ACHN (cell line): ENCODE measurements around the gene RFX3.

Source experiments
- DNase-seq: peaks from one replicate; pipeline ENCODE4 v3.0.0-alpha.2; 2015
- in situ Hi-C: cut with HindIII; loops from 2 replicates; pipeline ENCODE4 v1.10.0; 2017; ENCODE audit warnings: low sequenced_read_pairs, low pct_ligation_motif_present, low pct_unique_long_range_greater_than_20kb

Gene RFX3

GRCh38 chr9:3525836-3526164 lies at the start of gene RFX3:
RFX3 (minus strand) TSS chr9:3526001; CDS start chr9:3395588, 130,413 bp downstream.
- in situ Hi-C loops = no loop called here

DNA sequence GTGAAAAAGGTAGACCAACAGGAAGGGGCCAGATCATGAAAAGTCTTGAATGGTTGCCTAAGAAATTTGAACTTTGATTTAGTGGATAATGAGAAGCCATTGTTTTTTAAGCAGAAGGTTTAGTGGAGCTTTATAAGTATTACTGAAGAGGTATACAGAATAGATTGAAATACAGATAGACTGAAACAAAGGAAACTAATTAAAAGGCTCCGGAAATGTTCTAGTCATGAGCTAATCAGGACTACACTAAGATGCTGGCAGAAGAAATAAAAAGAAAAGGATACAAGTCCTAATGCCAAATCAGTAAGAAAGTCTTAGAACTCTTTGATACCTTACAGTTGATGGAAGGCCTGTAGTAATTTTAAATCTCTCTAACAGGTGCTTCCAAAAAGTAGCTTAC lies 45.7 kb upstream of the RFX3 start:
- in situ Hi-C loops = no loop called here
- no peak for DNase-seq

More at GRCh38 chr9:3525836-3526164, at the start of gene RFX3:
- peak; percentile 90 for DNase-seq

GRCh38 chr9:3569529-3569928 lies 43.7 kb upstream of the RFX3 start:
- in situ Hi-C loops = no loop called here
- DNase-seq = no peak

DNA sequence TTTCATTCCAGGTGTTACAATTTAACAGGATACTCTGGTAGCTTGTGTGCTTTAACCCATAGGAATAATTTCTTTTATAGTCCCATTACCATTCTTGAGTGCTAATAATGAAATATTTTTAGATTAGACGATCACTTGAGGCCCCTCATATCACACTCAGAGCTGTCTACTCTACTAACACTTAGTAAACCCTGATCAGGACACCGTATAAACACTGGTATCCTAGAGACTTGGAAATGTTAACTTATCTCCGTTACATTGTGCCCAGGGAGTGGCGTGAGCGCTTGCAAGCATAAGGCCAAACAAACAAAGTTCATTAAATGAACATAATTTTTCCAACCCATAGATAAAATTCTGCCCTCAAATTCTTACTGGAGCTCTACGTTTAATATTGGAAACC lies 42.2 kb upstream of the RFX3 start:
- in situ Hi-C loops = no loop called here
- DNase-seq = no peak

DNA sequence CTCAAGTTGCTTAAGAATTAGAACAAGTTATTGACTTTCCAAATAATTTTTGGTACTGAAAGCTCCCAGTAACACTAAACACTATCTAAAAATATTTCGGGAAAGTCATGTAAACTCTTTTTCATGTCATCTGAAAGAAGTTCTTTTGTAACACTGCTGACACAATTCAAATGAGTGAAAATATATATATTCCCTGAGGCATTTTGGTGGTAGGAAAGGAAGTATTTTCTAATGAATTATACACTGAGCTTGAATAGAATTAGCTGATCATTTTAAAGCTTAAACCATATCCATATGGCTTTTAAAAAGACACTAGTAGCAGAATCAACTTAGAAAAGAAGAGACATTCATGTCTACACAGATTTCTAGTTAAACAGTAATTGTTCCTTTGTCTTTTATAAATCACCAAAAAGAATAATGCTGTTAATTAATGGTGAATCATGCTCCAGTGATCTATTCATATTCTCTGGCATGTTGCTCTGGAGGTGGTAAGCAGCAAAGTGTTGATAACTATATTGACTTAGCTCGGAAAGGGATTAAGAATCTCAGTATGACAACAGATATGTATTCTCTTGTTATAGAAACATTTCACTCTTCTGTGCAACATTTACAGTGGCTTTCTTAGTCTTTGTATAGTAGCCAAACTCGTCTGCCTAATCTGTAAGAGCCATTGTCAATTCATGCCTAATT lies 27.4 kb upstream of the RFX3 start:
- no peak for DNase-seq
- in situ Hi-C loops = no loop called here

GRCh38 chr9:3549225-3549624 lies 23.4 kb upstream of the RFX3 start:
- in situ Hi-C loops = no loop called here
- DNase-seq = no peak

- no peak for DNase-seq
- in situ Hi-C loops = no loop called here
Observed at GRCh38 chr9:3548648-3549047, 22.8 kb upstream of the RFX3 start.

DNA sequence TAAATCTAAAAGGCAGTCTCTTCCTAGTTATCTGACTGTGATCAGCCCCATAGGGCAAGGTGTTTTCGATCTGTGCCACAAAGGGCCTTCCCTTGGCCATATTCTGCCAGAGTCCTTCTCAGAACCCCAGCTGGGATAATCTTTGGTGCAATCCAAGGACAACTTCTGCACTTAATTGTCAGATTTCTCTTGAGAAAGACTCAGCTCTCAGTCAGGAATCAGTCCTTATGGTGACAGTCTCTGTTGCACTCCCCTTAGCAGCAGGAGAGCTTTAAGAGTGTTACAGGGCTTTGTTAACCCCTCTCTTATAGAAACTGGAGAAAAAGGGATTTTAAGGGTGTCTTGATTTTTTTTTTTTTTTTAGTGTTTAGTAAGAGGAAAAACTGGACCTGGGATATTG lies 15.4 kb upstream of the RFX3 start:
- DNase-seq = no peak
- in situ Hi-C loops = no loop called here

DNA sequence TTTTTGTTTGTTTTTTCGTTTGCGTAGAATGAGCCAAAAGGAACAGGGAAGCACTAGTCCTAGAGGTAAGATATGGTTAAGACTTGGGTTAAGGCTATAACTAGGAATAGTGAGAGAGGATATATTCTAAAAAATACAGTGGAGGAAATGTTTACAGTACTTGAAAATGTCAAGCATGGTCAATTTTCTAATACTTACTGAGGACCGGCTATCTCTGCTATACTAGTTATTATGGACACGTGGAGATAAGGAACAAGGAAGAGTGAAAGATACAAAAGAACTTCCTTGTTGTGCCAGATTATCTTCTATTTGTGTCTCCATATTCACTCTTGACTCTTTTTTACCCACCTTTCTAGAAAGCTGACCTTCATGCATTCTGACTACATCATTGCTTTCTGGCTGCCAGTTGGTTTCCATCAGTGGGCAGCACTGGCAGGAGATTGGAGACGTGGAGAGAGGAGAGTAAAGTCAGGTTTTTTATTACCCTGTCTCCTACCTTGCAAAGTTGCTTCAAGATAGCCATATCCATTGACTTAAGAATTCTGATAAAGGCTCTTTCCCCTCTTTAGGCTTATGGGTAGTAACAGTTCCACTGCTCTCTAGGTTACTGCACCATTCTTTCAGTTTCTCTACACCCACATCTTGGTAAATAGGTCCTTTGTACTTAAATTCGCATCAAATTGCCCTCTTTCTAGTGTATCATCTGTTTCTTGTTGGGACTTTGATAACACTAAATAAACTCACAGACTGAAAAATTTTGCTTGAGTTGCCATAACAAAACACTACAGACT lies 9.0 kb upstream of the RFX3 start:
- in situ Hi-C loops = no loop called here
- no peak for DNase-seq

DNA sequence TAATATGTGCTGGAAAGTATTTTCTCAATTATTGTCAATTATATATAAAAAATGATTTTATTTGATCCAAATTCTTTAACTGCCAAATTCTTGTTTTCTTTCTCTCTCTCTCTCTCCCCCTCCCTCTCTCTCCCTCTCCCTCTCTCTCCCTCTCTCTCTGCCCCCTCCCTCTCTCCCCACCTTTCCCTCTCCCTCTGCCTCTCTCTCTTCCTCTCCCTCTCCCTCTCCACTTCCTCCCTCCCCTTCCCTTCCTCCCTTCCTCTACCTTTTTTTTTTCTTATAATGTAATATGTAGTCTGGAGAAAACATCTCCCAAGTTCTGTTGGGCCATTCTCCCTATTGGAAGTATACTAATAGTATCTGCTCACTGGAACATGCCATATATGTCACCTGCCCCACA lies 6.4 kb upstream of the RFX3 start:
- in situ Hi-C loops = no loop called here

DNA sequence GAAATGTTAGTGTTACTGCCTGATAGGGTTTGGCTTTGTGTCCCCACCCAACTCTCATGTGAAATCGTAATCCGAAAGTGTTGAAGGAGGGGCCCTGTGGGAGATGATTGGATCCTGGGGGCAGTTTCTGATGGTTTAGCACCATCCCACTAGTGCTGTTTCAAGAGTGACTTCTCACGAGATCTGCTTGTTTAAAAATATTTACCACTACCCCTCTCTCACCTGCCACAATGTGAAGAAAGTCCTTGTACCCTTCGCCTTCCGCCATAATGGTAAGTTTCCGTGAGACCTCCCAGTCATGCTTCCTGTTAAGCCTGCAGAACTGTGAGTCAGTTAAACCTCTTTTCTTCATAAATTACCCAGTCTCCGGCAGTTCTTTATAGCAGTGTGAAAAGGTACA lies 2.6 kb upstream of the RFX3 start:
- DNase-seq = no peak
- in situ Hi-C loops = no loop called here

More for the DNA sequence above, 6.4 kb upstream of the RFX3 start:
- DNase-seq = no peak

DNA sequence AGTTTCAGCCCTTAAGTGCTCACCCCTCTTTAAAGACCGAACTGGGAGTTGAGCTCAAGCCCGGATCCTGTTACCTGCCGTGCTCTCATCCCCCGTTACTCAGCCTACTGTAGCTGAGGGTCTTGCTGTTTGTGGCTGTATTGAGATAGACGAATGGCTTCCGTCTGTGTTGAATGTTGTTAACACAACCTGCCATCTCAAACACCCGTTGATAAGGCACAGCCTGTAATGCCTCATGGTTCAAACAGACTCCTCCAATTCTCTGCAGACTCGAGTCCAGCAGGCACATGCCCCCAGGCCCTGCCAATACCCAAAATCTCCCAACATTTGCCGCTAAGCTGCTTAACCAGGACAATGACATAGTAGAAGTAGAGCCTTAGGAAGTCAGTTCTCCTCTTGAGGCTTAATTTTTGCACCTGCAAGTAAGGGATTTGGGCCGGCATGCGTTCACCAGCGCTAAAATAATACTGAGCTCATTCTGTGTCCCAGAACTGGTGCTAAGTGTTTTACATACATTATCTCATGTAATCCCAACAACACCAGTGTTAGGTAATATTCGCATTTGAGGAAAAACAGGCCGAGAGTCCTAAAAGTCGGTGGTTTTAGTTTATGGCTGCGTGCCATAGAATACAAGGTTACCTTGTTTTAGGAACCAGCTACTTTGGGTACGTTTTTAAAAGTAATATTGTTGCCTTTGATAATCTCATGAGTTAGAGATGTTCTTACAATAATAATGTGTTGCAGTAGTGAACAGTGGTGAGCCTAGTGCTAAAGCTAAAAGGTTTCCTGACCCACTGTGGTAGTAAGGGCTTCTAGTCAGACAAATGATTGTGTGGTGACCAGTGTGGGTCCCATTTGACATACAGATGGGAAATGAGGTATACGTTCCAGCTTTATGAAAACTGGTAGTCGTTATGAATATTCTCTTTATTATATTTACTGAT lies 1.5 kb upstream of the RFX3 start:
- in situ Hi-C loops = no loop called here
- DNase-seq = peak; percentile 41

GRCh38 chr9:3526165-3526996 lies 580 bp upstream of the RFX3 start:
- peak; percentile 79 for DNase-seq
- in situ Hi-C loops = no loop called here

- DNase-seq = no peak
Observed at GRCh38 chr9:3525096-3525835, 535 bp downstream of the RFX3 start.

GRCh38 chr9:3521966-3522365 lies 3.8 kb downstream of the RFX3 start:
- in situ Hi-C loops = no loop called here
- no peak for DNase-seq

More at GRCh38 chr9:3525096-3525835, 535 bp downstream of the RFX3 start:
- in situ Hi-C loops = no loop called here

DNA sequence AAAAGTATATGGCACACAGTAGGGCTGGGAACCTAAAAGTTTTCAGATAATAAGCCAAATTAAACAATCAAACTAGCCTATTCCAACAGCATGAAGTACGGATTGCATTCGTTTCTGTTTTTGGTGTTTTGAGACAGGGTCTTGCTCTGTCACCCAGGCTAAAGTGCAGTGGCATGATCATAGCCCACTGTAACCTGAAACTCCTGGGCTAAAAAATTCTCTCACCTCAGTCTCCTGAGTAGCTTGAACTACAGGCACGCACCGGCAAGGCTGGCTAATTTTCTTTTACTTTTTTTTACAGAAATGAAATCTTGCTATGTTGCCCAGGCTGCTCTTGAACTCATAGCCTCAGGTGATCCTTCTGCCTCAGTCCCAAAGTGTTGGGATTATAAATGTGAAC lies 5.2 kb downstream of the RFX3 start:
- DNase-seq = no peak
- in situ Hi-C loops = no loop called here

- no peak for DNase-seq
- in situ Hi-C loops = no loop called here
Observed at GRCh38 chr9:3517377-3518048, 8.3 kb downstream of the RFX3 start.
